ENCODE results near the gene DUSP14. TPM values are rescaled to one million over a fixed set of nuclear protein-coding genes. Genes with fewer than 3 reads are reported as not detected.
"Not testable (repeated sequence)": the region's sequence is repeated elsewhere in the genome, so short reads cannot be mapped to it uniquely, and the experiment has no call there.

Gene DUSP14
- total and polyA plus RNA-seq, 2 experiments from 2014 or later, result 153 to 154 TPM

- Histone ChIP-seq H3F3A (ENCODE audit: insufficient read depth) (no peaks in the 10 kb centered on the region), H3K79me2 (ENCODE audit: insufficient read depth) (peaks cover 98% of the 10 kb centered on the region), H3K4me3 (no peak overlapping the region), H3K9me3 (ENCODE audit: low read depth) (no peaks in the 10 kb centered on the region), H4K20me1 (ENCODE audit: insufficient read depth) (peaks cover 37% of the 10 kb centered on the region), H3K9ac (no peak overlapping the region), H3K36me3 (ENCODE audit: low read depth) (no peaks in the 10 kb centered on the region; the same call in 1 of the 2 replicates), H3K4me1 (ENCODE audit: insufficient read depth) (no peaks in the 10 kb centered on the region), H3K27me3 (replicated peaks; ENCODE audit: insufficient read depth) (no peaks in the 10 kb centered on the region), H3K4me2 (ENCODE audit: unreplicated experiment) (no peak overlapping the region), H3K27ac (no peak overlapping the region), H2AFZ (no peak overlapping the region), H3K9me2 (ENCODE audit: insufficient read depth) (no peaks in the 10 kb centered on the region)
- no peak for TF ChIP-seq EZH2phosphoT487 (IDR thresholded peaks at IDR 0.05; ENCODE audit: insufficient read depth, low read depth)
- no peak for TF ChIP-seq EZH2 (IDR thresholded peaks at IDR 0.05; ENCODE audit: insufficient read depth, poor library complexity, severe bottlenecking)
- 89 to 97% methylated on average over 2 to 3 of the region's 3 CpGs for WGBS, 2 experiments (ENCODE audit: low coverage in 1 of 2, low lambda C conversion rate in 2 of 2, missing lambda C conversion rate in 2 of 2)
- DNase-seq, result no peak
- in situ Hi-C loops (cut with MboI), result no loop called here
Observed at GRCh38 chr17:37505333-37505732, 15.6 kb downstream of the DUSP14 start.

- DNase-seq, result peak; percentile 55
- Histone ChIP-seq H3K27ac (no peak overlapping the region), H3K4me2 (ENCODE audit: unreplicated experiment) (no peak overlapping the region), H3K4me1 (ENCODE audit: insufficient read depth) (no peaks in the 10 kb centered on the region), H4K20me1 (ENCODE audit: insufficient read depth) (peaks cover 37% of the 10 kb centered on the region), H2AFZ (no peak overlapping the region), H3K27me3 (replicated peaks; ENCODE audit: insufficient read depth) (no peaks in the 10 kb centered on the region), H3F3A (ENCODE audit: insufficient read depth) (no peaks in the 10 kb centered on the region), H3K4me3 (no peak overlapping the region), H3K9me2 (ENCODE audit: insufficient read depth) (no peaks in the 10 kb centered on the region), H3K79me2 (ENCODE audit: insufficient read depth) (peaks cover 98% of the 10 kb centered on the region), H3K9ac (no peak overlapping the region), H3K36me3 (ENCODE audit: low read depth) (no peaks in the 10 kb centered on the region; the same call in 1 of the 2 replicates), H3K9me3 (ENCODE audit: low read depth) (no peaks in the 10 kb centered on the region)
- 80 to 83% methylated on average over 10 of the region's 10 CpGs for WGBS, 2 experiments (ENCODE audit: low coverage in 1 of 2, low lambda C conversion rate in 2 of 2, missing lambda C conversion rate in 2 of 2)
- TF ChIP-seq EZH2 (IDR thresholded peaks at IDR 0.05; ENCODE audit: insufficient read depth, poor library complexity, severe bottlenecking) (no peak), EZH2phosphoT487 (IDR thresholded peaks at IDR 0.05; ENCODE audit: insufficient read depth, low read depth) (no peak)
- in situ Hi-C loops (cut with MboI), result no loop called here
Observed at GRCh38 chr17:37506678-37507077, 17.0 kb downstream of the DUSP14 start.

GRCh38 chr17:37507111-37507510, 17.4 kb downstream of the DUSP14 start:
- Histone ChIP-seq H3K9ac (no peak overlapping the region), H3K27me3 (replicated peaks; ENCODE audit: insufficient read depth) (no peaks in the 10 kb centered on the region), H3K4me3 (no peak overlapping the region), H2AFZ (no peak overlapping the region), H3K9me3 (ENCODE audit: low read depth) (no peaks in the 10 kb centered on the region), H3K4me1 (ENCODE audit: insufficient read depth) (no peaks in the 10 kb centered on the region), H3K36me3 (ENCODE audit: low read depth) (peaks cover 1% of the 10 kb centered on the region; the same call in 1 of the 2 replicates), H3K27ac (no peak overlapping the region), H4K20me1 (ENCODE audit: insufficient read depth) (peaks cover 37% of the 10 kb centered on the region), H3K4me2 (ENCODE audit: unreplicated experiment) (no peak overlapping the region), H3F3A (ENCODE audit: insufficient read depth) (no peaks in the 10 kb centered on the region), H3K79me2 (ENCODE audit: insufficient read depth) (peaks cover 98% of the 10 kb centered on the region), H3K9me2 (ENCODE audit: insufficient read depth) (no peaks in the 10 kb centered on the region)
- in situ Hi-C loops (cut with MboI), result no loop called here
- 92% methylated on average over 9 of the region's 9 CpGs for WGBS, 2 experiments (ENCODE audit: low coverage in 1 of 2, low lambda C conversion rate in 2 of 2, missing lambda C conversion rate in 2 of 2)
- DNase-seq, result no peak
- TF ChIP-seq EZH2phosphoT487 (IDR thresholded peaks at IDR 0.05; ENCODE audit: insufficient read depth, low read depth), result no peak
- TF ChIP-seq EZH2 (IDR thresholded peaks at IDR 0.05; ENCODE audit: insufficient read depth, poor library complexity, severe bottlenecking), result no peak

GRCh38 chr17:37510056-37510455, 20.4 kb downstream of the DUSP14 start:
- in situ Hi-C loops (cut with MboI), result no loop called here
- H3K4me1 ChIP-seq (ENCODE audit: insufficient read depth), result no peaks in the 10 kb centered on the region
- H2AFZ ChIP-seq, result no peak overlapping the region
- no peaks in the 10 kb centered on the region for H3K27me3 ChIP-seq (replicated peaks; ENCODE audit: insufficient read depth)
- no peak for TF ChIP-seq EZH2 (IDR thresholded peaks at IDR 0.05; ENCODE audit: insufficient read depth, poor library complexity, severe bottlenecking)
- TF ChIP-seq EZH2phosphoT487 (IDR thresholded peaks at IDR 0.05; ENCODE audit: insufficient read depth, low read depth), result no peak
- H3K9ac ChIP-seq, result no peak overlapping the region
- no peaks in the 10 kb centered on the region for H3K9me2 ChIP-seq (ENCODE audit: insufficient read depth)
- peaks cover 27% of the 10 kb centered on the region for H3K36me3 ChIP-seq (ENCODE audit: low read depth)
- H3F3A ChIP-seq (ENCODE audit: insufficient read depth), result peaks cover 15% of the 10 kb centered on the region
- peaks cover 98% of the 10 kb centered on the region for H3K79me2 ChIP-seq (ENCODE audit: insufficient read depth)
- peaks cover 26% of the 10 kb centered on the region for H4K20me1 ChIP-seq (ENCODE audit: insufficient read depth)
- DNase-seq, result no peak
- no peaks in the 10 kb centered on the region for H3K9me3 ChIP-seq (ENCODE audit: low read depth)
- no peak overlapping the region for H3K4me3 ChIP-seq
- no peak overlapping the region for H3K27ac ChIP-seq
- 90 to 91% methylated on average over 17 of the region's 17 CpGs for WGBS, 2 experiments (ENCODE audit: low coverage in 1 of 2, low lambda C conversion rate in 2 of 2, missing lambda C conversion rate in 2 of 2)
- no peak overlapping the region for H3K4me2 ChIP-seq (ENCODE audit: unreplicated experiment)

GRCh38 chr17:37511642-37512041, 22.0 kb downstream of the DUSP14 start:
- peaks cover 29% of the 10 kb centered on the region for H3F3A ChIP-seq (ENCODE audit: insufficient read depth)
- in situ Hi-C loops (cut with MboI); H3K4me3 ChIP-seq; H3K4me1 ChIP-seq (ENCODE audit: insufficient read depth); H2AFZ ChIP-seq; DNase-seq; H3K9me3 ChIP-seq (ENCODE audit: low read depth); H3K27ac ChIP-seq; H3K4me2 ChIP-seq (ENCODE audit: unreplicated experiment); H3K9me2 ChIP-seq (ENCODE audit: insufficient read depth); H3K9ac ChIP-seq; H3K27me3 ChIP-seq (replicated peaks; ENCODE audit: insufficient read depth): not testable (repeated sequence)
- 92 to 95% methylated on average over 1 of the region's 1 CpG for WGBS, 2 experiments (ENCODE audit: low coverage in 1 of 2, low lambda C conversion rate in 2 of 2, missing lambda C conversion rate in 2 of 2)
- peaks cover 13% of the 10 kb centered on the region for H4K20me1 ChIP-seq (ENCODE audit: insufficient read depth)
- H3K79me2 ChIP-seq (ENCODE audit: insufficient read depth), result peaks cover 94% of the 10 kb centered on the region
- H3K36me3 ChIP-seq (ENCODE audit: low read depth), result peaks cover 30% of the 10 kb centered on the region
